SK-N-MC (cell line): Measurements from ENCODE around the gene PDE4B.
"Not testable (repeated sequence)": the region's sequence is repeated elsewhere in the genome, so short reads cannot be mapped to it uniquely, and the experiment has no call there.

Experiments
- DNase-seq: peaks from one replicate; pipeline ENCODE4 v3.0.0-alpha.2; 2011; ENCODE audit warnings: low read depth, low spot score
- H3K27ac ChIP-seq: fragments of 200-600 bp; sonication (generic); 2 replicates; pipeline ENCODE4 v1.5.1; 2016; ENCODE audit warnings: mixed run types
- H3K36me3 ChIP-seq: fragments of 200-600 bp; sonication (generic); 2 replicates; pipeline ENCODE4 v1.6.1; 2017; ENCODE audit warnings: antibody characterized with exemption, low read length, mixed read lengths; ENCODE audit not compliant: insufficient read depth
- H3K4me3 ChIP-seq: fragments of 200-600 bp; sonication (generic); 2 replicates; pipeline ENCODE4 v1.5.1; 2016
- H3K9ac ChIP-seq: fragments of 200-600 bp; sonication (generic); 2 replicates; pipeline ENCODE4 v1.8.0; 2017; ENCODE audit warnings: mixed run types, mixed read lengths; ENCODE audit not compliant: insufficient read length
- H3K9me3 ChIP-seq: fragments of 200-600 bp; sonication (generic); 2 replicates; pipeline ENCODE4 v1.6.1; 2017; ENCODE audit warnings: low read depth, mild to moderate bottlenecking, antibody characterized with exemption, low read length, moderate library complexity, mixed read lengths
- EZH2 ChIP-seq: fragments of 200-600 bp; sonication (generic); IDR thresholded peaks from one replicate; pipeline ENCODE4 v1.6.1; 2017; ENCODE audit warnings: antibody characterized with exemption
- FOXP2 ChIP-seq: optimal IDR thresholded peaks from 2 replicates; pipeline ENCODE3; 2011; ENCODE audit warnings: mild to moderate bottlenecking, moderate library complexity; ENCODE audit not compliant: insufficient read depth; ENCODE audit errors: extremely low read length, control extremely low read depth
- POLR2AphosphoS5 ChIP-seq: IDR thresholded peaks from 2 replicates; pipeline ENCODE4 v1.6.1; 2012; ENCODE audit warnings: mild to moderate bottlenecking, low read depth, low read length, borderline replicate concordance

Gene PDE4B

GRCh38 chr1:66418021-66418420, 625.3 kb downstream of the PDE4B start:
- H3K9me3 ChIP-seq, result no peaks in the 10 kb centered on the region

GRCh38 chr1:66420171-66420570, 627.5 kb downstream of the PDE4B start:
- H3K9ac ChIP-seq, DNase-seq, H3K4me3 ChIP-seq, H3K9me3 ChIP-seq, H3K36me3 ChIP-seq, H3K27ac ChIP-seq: not testable (repeated sequence)

More at GRCh38 chr1:66418021-66418420, 625.3 kb downstream of the PDE4B start:
- H3K4me3 ChIP-seq, result no peak overlapping the region
- no peak for DNase-seq
- no peak overlapping the region for H3K27ac ChIP-seq
- no peaks in the 10 kb centered on the region for H3K36me3 ChIP-seq
- no peak for TF ChIP-seq FOXP2
- TF ChIP-seq EZH2, result no peak
- no peak for TF ChIP-seq POLR2AphosphoS5
- no peak overlapping the region for H3K9ac ChIP-seq

GRCh38 chr1:66420906-66421305, 628.2 kb downstream of the PDE4B start:
- not testable (repeated sequence) for DNase-seq, H3K4me3 ChIP-seq, H3K9ac ChIP-seq, H3K9me3 ChIP-seq, H3K36me3 ChIP-seq, H3K27ac ChIP-seq

- DNase-seq, result no peak
- H3K9ac ChIP-seq, result no peak overlapping the region
- no peak overlapping the region for H3K27ac ChIP-seq
- no peak for TF ChIP-seq EZH2
- no peak for TF ChIP-seq FOXP2
- no peak for TF ChIP-seq POLR2AphosphoS5
- H3K36me3 ChIP-seq, result no peaks in the 10 kb centered on the region
- H3K4me3 ChIP-seq, result no peak overlapping the region
- H3K9me3 ChIP-seq, result no peaks in the 10 kb centered on the region
Observed at GRCh38 chr1:66422804-66423203, 630.1 kb downstream of the PDE4B start.
